ENCODE data around the gene SFSWAP.
A peak's percentile ranks its signal among the peaks of the same experiment; 100 is the strongest.
"Not testable (repeated sequence)": the region's sequence is repeated elsewhere in the genome, so short reads cannot be mapped to it uniquely, and the experiment has no call there.

The SFSWAP gene

GRCh38 chr12:131794061-131794460 is 83.2 kb downstream of the SFSWAP start:
- no peak for DNase-seq

- no peak for DNase-seq
Observed at GRCh38 chr12:131794573-131794972, 83.7 kb downstream of the SFSWAP start.

- no peak for DNase-seq
Observed at GRCh38 chr12:131795064-131795463, 84.2 kb downstream of the SFSWAP start.

- DNase-seq, result no peak
Observed at GRCh38 chr12:131795690-131796410, 85.0 kb downstream of the SFSWAP start.

GRCh38 chr12:131796411-131796736 is 85.5 kb downstream of the SFSWAP start:
- no peak for DNase-seq

- no peak for DNase-seq
Observed at GRCh38 chr12:131796754-131797587, 86.1 kb downstream of the SFSWAP start.

- DNase-seq, result no peak
Observed at GRCh38 chr12:131797588-131797934, 86.7 kb downstream of the SFSWAP start.

GRCh38 chr12:131799195-131799594 is 88.3 kb downstream of the SFSWAP start:
- no peak for DNase-seq

- no peak for DNase-seq
Observed at GRCh38 chr12:131799828-131800593, 89.1 kb downstream of the SFSWAP start.

- DNase-seq, result no peak
Observed at GRCh38 chr12:131800594-131801135, 89.8 kb downstream of the SFSWAP start.

GRCh38 chr12:131801254-131801866 is 90.5 kb downstream of the SFSWAP start:
- no peak for DNase-seq

GRCh38 chr12:131803961-131804521 is 93.2 kb downstream of the SFSWAP start:
- peak; percentile 63 for DNase-seq

- no peak for DNase-seq
Observed at GRCh38 chr12:131805421-131805820, 94.5 kb downstream of the SFSWAP start.

GRCh38 chr12:131806674-131807073 is 95.8 kb downstream of the SFSWAP start:
- no peak for DNase-seq

- peak; percentile 73 for DNase-seq
Observed at GRCh38 chr12:131808744-131809371, 98.0 kb downstream of the SFSWAP start.

GRCh38 chr12:131809476-131810254 is 98.8 kb downstream of the SFSWAP start:
- DNase-seq, result not testable (repeated sequence)

GRCh38 chr12:131810726-131811125 is 99.8 kb downstream of the SFSWAP start:
- no peak for DNase-seq

- no peak for DNase-seq
Observed at GRCh38 chr12:131815131-131815530, 104.2 kb downstream of the SFSWAP start.

- no peak for DNase-seq
Observed at GRCh38 chr12:131816495-131816894, 105.6 kb downstream of the SFSWAP start.

- no peak for DNase-seq
Observed at GRCh38 chr12:131817241-131817640, 106.4 kb downstream of the SFSWAP start.
